ENCODE measurements around the gene STK39. TPM values are rescaled to one million over a fixed set of nuclear protein-coding genes. Genes with fewer than 3 reads are reported as not detected.

The STK39 gene
- total RNA-seq, 1 experiment from 2014 or later: 2.9 TPM

DNA sequence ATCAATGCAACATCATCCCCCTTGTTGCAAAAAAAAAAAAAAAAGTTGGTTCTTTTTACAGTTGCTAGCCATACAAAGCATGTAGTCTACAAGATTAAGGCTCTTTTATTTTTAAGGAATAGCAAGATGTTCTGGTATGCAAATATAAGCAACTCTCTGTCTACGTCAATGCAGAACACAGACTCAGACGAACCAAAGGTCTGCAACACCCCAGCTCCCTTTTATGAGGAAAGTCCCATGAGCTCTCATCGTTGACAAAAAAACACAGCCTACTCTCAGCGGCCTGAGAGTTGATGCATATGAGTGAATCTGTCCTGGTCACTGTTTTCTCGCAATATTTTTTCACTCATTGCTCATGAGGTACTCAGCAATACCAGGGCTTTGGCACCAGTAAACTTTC is 112.9 kb downstream of the STK39 start:
- intact Hi-C loops (cut with micrococcal nuclease; ENCODE audit: unreplicated experiment): no loop called here
- no peaks in the 10 kb centered on the region for H3K9me3 ChIP-seq
- no TSS peak for BruUV-seq (replicated peaks)
- POLR2A ChIA-PET: no interaction called here
- H3K27me3 ChIP-seq (replicated peaks; ENCODE audit: control insufficient read depth, insufficient read depth, low read length): no peaks in the 10 kb centered on the region
- Mint-ChIP-seq H3K27ac (ENCODE audit: unreplicated experiment) (no peak overlapping the region), H3K27me3 (ENCODE audit: insufficient read depth, unreplicated experiment) (no peaks in the 10 kb centered on the region), H3K4me1 (ENCODE audit: low read depth, unreplicated experiment) (no peaks in the 10 kb centered on the region), H3K36me3 (ENCODE audit: insufficient read depth, unreplicated experiment) (no peaks in the 10 kb centered on the region), H3K4me3 (ENCODE audit: unreplicated experiment) (no peak overlapping the region), H3K9me3 (ENCODE audit: unreplicated experiment) (no peaks in the 10 kb centered on the region)
- no peak overlapping the region for H3K4me3 ChIP-seq (ENCODE audit: low read depth, low read length)
- H3K4me1 ChIP-seq: no peaks in the 10 kb centered on the region
- H3K36me3 ChIP-seq (ENCODE audit: control insufficient read depth, insufficient read depth, low read length): no peaks in the 10 kb centered on the region
- TF ChIP-seq, protein P1, sequence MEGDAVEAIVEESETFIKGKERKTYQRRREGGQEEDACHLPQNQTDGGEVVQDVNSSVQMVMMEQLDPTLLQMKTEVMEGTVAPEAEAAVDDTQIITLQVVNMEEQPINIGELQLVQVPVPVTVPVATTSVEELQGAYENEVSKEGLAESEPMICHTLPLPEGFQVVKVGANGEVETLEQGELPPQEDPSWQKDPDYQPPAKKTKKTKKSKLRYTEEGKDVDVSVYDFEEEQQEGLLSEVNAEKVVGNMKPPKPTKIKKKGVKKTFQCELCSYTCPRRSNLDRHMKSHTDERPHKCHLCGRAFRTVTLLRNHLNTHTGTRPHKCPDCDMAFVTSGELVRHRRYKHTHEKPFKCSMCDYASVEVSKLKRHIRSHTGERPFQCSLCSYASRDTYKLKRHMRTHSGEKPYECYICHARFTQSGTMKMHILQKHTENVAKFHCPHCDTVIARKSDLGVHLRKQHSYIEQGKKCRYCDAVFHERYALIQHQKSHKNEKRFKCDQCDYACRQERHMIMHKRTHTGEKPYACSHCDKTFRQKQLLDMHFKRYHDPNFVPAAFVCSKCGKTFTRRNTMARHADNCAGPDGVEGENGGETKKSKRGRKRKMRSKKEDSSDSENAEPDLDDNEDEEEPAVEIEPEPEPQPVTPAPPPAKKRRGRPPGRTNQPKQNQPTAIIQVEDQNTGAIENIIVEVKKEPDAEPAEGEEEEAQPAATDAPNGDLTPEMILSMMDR (IDR thresholded peaks at IDR 0.05; ENCODE audit: insufficient read depth in 1 of 2, low read depth in 1 of 2, low read length in 1 of 2, severe bottlenecking in 1 of 2, unreplicated experiment in 1 of 2): no peak
- CTCF ChIA-PET: no interaction called here
- no peak for DNase-seq

DNA sequence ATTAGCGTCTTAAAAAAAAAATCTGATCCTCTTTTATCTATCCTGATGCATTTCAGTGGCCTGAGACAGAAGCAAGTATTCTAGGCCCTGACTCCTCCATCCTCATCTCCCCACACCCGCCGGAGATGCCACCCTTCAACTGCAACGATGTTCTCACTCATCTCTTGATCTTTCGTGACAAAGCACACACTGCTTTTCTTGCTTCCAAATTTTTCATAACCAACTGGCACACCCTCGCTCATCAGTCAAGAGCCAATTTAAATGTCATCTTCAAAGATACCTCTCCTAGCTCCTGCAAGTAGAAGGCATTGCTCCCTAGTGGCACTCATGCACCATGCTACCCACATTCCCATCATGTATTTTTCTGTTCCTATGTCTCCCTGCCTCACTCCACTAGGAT is 115.0 kb downstream of the STK39 start:
- Histone ChIP-seq H3K4me3 (ENCODE audit: low read depth, low read length) (no peak overlapping the region), H3K27me3 (replicated peaks; ENCODE audit: control insufficient read depth, insufficient read depth, low read length) (no peaks in the 10 kb centered on the region), H3K36me3 (ENCODE audit: control insufficient read depth, insufficient read depth, low read length) (no peaks in the 10 kb centered on the region), H3K4me1 (no peaks in the 10 kb centered on the region), H3K9me3 (no peaks in the 10 kb centered on the region)
- H3K27me3 Mint-ChIP-seq (ENCODE audit: insufficient read depth, unreplicated experiment): peaks cover 3% of the 10 kb centered on the region
- no TSS peak for BruUV-seq (replicated peaks)
- intact Hi-C loops (cut with micrococcal nuclease; ENCODE audit: unreplicated experiment): no loop called here
- no peaks in the 10 kb centered on the region for H3K4me1 Mint-ChIP-seq (ENCODE audit: low read depth, unreplicated experiment)
- H3K9me3 Mint-ChIP-seq (ENCODE audit: unreplicated experiment): no peaks in the 10 kb centered on the region
- no peak for DNase-seq
- H3K4me3 Mint-ChIP-seq (ENCODE audit: unreplicated experiment): no peak overlapping the region
- ChIA-PET POLR2A (no interaction called here), CTCF (interaction anchor here (0.8 kb wide), 1 partner anchor 119 kb away, joined by 3 read pairs; no protein-coding TSS in a partner anchor)
- H3K36me3 Mint-ChIP-seq (ENCODE audit: insufficient read depth, unreplicated experiment): no peaks in the 10 kb centered on the region
- TF ChIP-seq, protein P1 (IDR thresholded peaks at IDR 0.05; ENCODE audit: insufficient read depth in 1 of 2, low read depth in 1 of 2, low read length in 1 of 2, severe bottlenecking in 1 of 2, unreplicated experiment in 1 of 2): no peak
- no peak overlapping the region for H3K27ac Mint-ChIP-seq (ENCODE audit: unreplicated experiment)

DNA sequence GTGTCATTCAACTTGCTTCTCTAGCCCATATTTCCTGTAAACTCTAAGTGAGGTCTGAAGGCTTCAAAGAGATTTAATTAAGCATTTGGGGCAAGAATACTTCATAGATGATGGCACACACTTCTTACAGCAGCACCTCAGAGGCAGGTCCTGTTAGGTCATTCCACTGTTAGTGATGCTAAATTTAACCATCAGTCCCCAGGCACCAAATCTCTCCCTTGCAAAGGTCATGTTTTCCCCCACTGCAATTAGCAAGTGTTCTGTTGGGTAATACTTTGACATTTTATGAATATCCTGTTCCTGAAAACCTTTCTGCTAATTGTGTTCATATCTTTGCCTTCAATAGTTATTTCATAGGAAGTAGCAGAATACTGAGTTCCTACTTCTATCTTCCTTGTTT is 117.0 kb downstream of the STK39 start:
- POLR2A ChIA-PET: no interaction called here
- BruUV-seq (replicated peaks): no TSS peak
- Histone ChIP-seq H3K27me3 (replicated peaks; ENCODE audit: control insufficient read depth, insufficient read depth, low read length) (no peaks in the 10 kb centered on the region), H3K36me3 (ENCODE audit: control insufficient read depth, insufficient read depth, low read length) (no peaks in the 10 kb centered on the region), H3K4me1 (no peaks in the 10 kb centered on the region), H3K9me3 (no peaks in the 10 kb centered on the region), H3K4me3 (ENCODE audit: low read depth, low read length) (no peak overlapping the region)
- intact Hi-C loops (cut with micrococcal nuclease; ENCODE audit: unreplicated experiment): no loop called here
- Mint-ChIP-seq H3K36me3 (ENCODE audit: insufficient read depth, unreplicated experiment) (peaks cover 5% of the 10 kb centered on the region), H3K4me3 (ENCODE audit: unreplicated experiment) (no peak overlapping the region), H3K27ac (ENCODE audit: unreplicated experiment) (no peak overlapping the region), H3K9me3 (ENCODE audit: unreplicated experiment) (no peaks in the 10 kb centered on the region), H3K27me3 (ENCODE audit: insufficient read depth, unreplicated experiment) (peaks cover 5% of the 10 kb centered on the region), H3K4me1 (ENCODE audit: low read depth, unreplicated experiment) (no peaks in the 10 kb centered on the region)
- CTCF ChIA-PET: no interaction called here
- DNase-seq: no peak
- TF ChIP-seq, protein P1 (IDR thresholded peaks at IDR 0.05; ENCODE audit: insufficient read depth in 1 of 2, low read depth in 1 of 2, low read length in 1 of 2, severe bottlenecking in 1 of 2, unreplicated experiment in 1 of 2): no peak

Measured in Caco-2 (cell line).